Loucy (cell line): Measurements from ENCODE around the gene YIPF5.

ENCODE experiments used
- EZH2phosphoT487 ChIP-seq: fragments of 200-600 bp; IDR thresholded peaks from 2 replicates; pipeline ENCODE4 v1.6.1; 2018; ENCODE audit warnings: antibody characterized with exemption, mild to moderate bottlenecking, moderate library complexity, borderline replicate concordance
- TF ChIP-seq, protein P1 (sequence below): fragments of 200-600 bp; sonication (generic); conservative IDR thresholded peaks from 2 replicates; pipeline ENCODE4 v1.5.1; 2014; ENCODE audit warnings: mild to moderate bottlenecking, antibody characterized with exemption, low read length

DNA sequence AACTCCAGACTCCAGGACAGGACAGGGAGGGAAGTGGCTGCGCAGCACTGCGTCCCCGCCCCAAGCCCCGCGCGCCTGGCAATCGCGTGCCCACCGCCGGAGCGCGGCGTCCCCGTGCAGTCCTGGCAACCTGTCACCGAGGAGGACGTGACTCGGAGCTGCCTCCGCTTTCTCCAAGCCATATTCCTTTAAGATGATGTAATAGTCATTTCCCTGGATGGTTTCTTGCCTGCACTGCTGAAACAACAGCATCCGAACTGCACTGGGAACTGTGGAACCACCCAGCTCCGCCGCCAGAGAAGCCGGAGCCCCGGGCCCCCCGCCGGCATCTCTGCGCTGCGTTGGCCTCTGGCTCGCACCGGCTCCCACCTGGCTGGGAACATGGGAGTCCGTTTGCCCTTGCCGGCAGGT, 34.7 kb upstream of the YIPF5 start:
- TF ChIP-seq, protein P1, sequence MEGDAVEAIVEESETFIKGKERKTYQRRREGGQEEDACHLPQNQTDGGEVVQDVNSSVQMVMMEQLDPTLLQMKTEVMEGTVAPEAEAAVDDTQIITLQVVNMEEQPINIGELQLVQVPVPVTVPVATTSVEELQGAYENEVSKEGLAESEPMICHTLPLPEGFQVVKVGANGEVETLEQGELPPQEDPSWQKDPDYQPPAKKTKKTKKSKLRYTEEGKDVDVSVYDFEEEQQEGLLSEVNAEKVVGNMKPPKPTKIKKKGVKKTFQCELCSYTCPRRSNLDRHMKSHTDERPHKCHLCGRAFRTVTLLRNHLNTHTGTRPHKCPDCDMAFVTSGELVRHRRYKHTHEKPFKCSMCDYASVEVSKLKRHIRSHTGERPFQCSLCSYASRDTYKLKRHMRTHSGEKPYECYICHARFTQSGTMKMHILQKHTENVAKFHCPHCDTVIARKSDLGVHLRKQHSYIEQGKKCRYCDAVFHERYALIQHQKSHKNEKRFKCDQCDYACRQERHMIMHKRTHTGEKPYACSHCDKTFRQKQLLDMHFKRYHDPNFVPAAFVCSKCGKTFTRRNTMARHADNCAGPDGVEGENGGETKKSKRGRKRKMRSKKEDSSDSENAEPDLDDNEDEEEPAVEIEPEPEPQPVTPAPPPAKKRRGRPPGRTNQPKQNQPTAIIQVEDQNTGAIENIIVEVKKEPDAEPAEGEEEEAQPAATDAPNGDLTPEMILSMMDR, result no peak
- no peak for TF ChIP-seq EZH2phosphoT487
